ENCODE data around the gene GLB1L2. TPM values are rescaled to one million over a fixed set of nuclear protein-coding genes. Genes with fewer than 3 reads are reported as not detected.
"Not testable (repeated sequence)": the region's sequence is repeated elsewhere in the genome, so short reads cannot be mapped to it uniquely, and the experiment has no call there.

The GLB1L2 gene
- total and polyA plus RNA-seq, 2 of the 13 experiments (the other 11 are each of a cell fraction or from before 2014, with no cell fraction given), result 0.59 to 0.69 TPM

DNA sequence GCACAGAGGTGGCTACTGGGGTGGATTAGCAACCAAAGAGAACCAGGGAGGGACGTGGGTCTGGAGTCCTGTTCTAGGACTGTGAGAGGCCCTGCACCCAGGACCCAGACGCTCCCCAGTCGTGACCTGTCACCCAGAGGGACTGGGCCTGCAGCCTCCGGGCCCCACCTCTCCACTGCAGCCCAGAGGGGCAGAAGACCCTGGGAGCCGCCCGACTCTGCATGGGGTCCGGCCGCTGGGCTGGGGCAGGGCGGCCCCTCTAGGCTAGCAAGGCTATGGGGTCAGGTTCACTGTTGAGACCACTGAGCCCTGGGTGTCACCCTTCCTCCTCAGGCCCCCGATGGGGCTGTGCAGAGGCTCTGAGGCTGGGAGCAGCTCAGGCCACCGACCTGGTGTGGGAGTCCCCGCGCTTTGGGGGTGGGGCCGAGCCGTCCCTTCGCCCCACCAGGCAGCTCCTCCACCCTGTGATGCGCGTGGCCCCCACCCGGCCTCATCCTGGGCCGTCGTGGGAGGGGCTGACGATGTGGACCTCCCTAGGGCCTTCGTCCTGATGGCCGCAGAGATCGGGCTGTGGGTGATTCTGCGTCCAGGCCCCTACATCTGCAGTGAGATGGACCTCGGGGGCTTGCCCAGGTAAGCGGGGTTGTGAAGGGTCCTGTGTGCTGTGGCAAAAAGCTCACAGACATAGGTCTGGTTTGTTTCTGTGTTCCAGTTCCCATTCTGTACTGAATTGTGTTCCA is 12.9 kb downstream of the GLB1L2 start:
- H3K9me3 ChIP-seq (ENCODE audit: low read length); H3K4me3 ChIP-seq (replicated peaks in 1 of 3; ENCODE audit: insufficient read depth in 1 of 3, low read depth in 2 of 3, low read length in 3 of 3); H3K4me1 ChIP-seq (ENCODE audit: insufficient read depth, low read length): not testable (repeated sequence)

DNA sequence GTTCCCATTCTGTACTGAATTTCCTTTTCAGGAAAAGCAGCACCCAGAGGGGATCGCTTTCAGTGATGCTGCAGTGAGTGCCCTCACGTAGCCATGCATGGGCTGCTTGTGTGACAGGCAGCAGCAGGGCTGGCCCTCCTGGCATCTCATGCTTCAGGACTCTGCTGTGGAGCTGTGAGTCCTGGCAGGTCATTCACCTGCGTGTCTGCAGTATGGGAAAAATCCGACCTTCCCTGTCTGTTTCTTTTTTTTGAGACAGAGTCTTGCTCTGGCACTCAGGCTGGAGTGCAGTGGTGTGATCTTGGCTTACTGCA is 13.4 kb downstream of the GLB1L2 start:
- Histone ChIP-seq H3K4me1 (ENCODE audit: insufficient read depth, low read length) (no peaks in the 10 kb centered on the region), H3K27ac (ENCODE audit: extremely low read length, insufficient read depth, low read length) (no peak overlapping the region), H3K36me3 (replicated peaks in 1 of 2; ENCODE audit: control insufficient read depth in 1 of 2, insufficient read depth in 2 of 2, low read length in 2 of 2) (no peaks in the 10 kb centered on the region), H3K9me3 (ENCODE audit: low read length) (no peaks in the 10 kb centered on the region), H3K9ac (ENCODE audit: insufficient read depth, low read depth, low read length) (no peak overlapping the region), H3K27me3 (ENCODE audit: control insufficient read depth in 1 of 2, insufficient read depth in 2 of 2, low read length in 2 of 2) (peaks cover 2 to 48% of the 10 kb centered on the region in 2 experiments; a peak in 4 of 5 replicates), H3K4me2 (ENCODE audit: low read depth, low read length) (no peak overlapping the region), H3K79me2 (ENCODE audit: insufficient read depth, low read length) (no peaks in the 10 kb centered on the region), H3K4me3 (replicated peaks in 1 of 3; ENCODE audit: insufficient read depth in 1 of 3, low read depth in 2 of 3, low read length in 3 of 3) (no peak overlapping the region), H2AFZ (ENCODE audit: low read length) (no peak overlapping the region), H4K20me1 (ENCODE audit: insufficient read depth, low read length) (no peaks in the 10 kb centered on the region)
- intact Hi-C loops (cut with micrococcal nuclease; ENCODE audit: unreplicated experiment), result loop anchor here (2.0 kb wide), 1 partner anchor 64 kb away; no protein-coding TSS in a partner anchor
- DNase-seq (ENCODE audit: low spot score), result no peak
- no peak for FAIRE-seq
- TF ChIP-seq ZNF709 (CRISPR knock-in tag; IDR thresholded peaks at IDR 0.05) (no peak), NFIB (CRISPR knock-in tag; IDR thresholded peaks at IDR 0.05; ENCODE audit: borderline replicate concordance) (no peak), ZNF484 (CRISPR knock-in tag; IDR thresholded peaks at IDR 0.05; ENCODE audit: borderline replicate concordance, low read depth) (no peak), GTF2F1 (IDR thresholded peaks at IDR 0.05; ENCODE audit: low read length) (no peak)
- TF ChIP-seq, protein P1, sequence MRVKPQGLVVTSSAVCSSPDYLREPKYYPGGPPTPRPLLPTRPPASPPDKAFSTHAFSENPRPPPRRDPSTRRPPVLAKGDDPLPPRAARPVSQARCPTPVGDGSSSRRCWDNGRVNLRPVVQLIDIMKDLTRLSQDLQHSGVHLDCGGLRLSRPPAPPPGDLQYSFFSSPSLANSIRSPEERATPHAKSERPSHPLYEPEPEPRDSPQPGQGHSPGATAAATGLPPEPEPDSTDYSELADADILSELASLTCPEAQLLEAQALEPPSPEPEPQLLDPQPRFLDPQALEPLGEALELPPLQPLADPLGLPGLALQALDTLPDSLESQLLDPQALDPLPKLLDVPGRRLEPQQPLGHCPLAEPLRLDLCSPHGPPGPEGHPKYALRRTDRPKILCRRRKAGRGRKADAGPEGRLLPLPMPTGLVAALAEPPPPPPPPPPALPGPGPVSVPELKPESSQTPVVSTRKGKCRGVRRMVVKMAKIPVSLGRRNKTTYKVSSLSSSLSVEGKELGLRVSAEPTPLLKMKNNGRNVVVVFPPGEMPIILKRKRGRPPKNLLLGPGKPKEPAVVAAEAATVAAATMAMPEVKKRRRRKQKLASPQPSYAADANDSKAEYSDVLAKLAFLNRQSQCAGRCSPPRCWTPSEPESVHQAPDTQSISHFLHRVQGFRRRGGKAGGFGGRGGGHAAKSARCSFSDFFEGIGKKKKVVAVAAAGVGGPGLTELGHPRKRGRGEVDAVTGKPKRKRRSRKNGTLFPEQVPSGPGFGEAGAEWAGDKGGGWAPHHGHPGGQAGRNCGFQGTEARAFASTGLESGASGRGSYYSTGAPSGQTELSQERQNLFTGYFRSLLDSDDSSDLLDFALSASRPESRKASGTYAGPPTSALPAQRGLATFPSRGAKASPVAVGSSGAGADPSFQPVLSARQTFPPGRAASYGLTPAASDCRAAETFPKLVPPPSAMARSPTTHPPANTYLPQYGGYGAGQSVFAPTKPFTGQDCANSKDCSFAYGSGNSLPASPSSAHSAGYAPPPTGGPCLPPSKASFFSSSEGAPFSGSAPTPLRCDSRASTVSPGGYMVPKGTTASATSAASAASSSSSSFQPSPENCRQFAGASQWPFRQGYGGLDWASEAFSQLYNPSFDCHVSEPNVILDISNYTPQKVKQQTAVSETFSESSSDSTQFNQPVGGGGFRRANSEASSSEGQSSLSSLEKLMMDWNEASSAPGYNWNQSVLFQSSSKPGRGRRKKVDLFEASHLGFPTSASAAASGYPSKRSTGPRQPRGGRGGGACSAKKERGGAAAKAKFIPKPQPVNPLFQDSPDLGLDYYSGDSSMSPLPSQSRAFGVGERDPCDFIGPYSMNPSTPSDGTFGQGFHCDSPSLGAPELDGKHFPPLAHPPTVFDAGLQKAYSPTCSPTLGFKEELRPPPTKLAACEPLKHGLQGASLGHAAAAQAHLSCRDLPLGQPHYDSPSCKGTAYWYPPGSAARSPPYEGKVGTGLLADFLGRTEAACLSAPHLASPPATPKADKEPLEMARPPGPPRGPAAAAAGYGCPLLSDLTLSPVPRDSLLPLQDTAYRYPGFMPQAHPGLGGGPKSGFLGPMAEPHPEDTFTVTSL (CRISPR knock-in tag; IDR thresholded peaks at IDR 0.05; ENCODE audit: borderline replicate concordance), result no peak
- in situ Hi-C loops (cut with HindIII; ENCODE audit: extremely low pct_ligation_motif_present, low pct_unique_long_range_greater_than_20kb), result no loop called here
- ChIA-PET CTCF (ENCODE audit: low intra/inter-chr PET ratio, low total read pairs) (no interaction called here), POLR2A (no interaction called here)
- ATAC-seq, result no peak
- BruUV-seq (replicated peaks), result no TSS peak
- 11% methylated on average over 2 of the region's 4 CpGs for WGBS (ENCODE audit: low lambda C conversion rate)

More for the DNA sequence above, 12.9 kb downstream of the GLB1L2 start:
- H3K27ac ChIP-seq (ENCODE audit: extremely low read length, insufficient read depth, low read length); POLR2A ChIA-PET; H4K20me1 ChIP-seq (ENCODE audit: insufficient read depth, low read length); H3K79me2 ChIP-seq (ENCODE audit: insufficient read depth, low read length); FAIRE-seq; H2AFZ ChIP-seq (ENCODE audit: low read length); CTCF ChIA-PET (ENCODE audit: low intra/inter-chr PET ratio, low total read pairs); DNase-seq (ENCODE audit: low spot score); in situ Hi-C loops (cut with HindIII; ENCODE audit: extremely low pct_ligation_motif_present, low pct_unique_long_range_greater_than_20kb); H3K4me2 ChIP-seq (ENCODE audit: low read depth, low read length); BruUV-seq (replicated peaks); H3K36me3 ChIP-seq (replicated peaks in 1 of 2; ENCODE audit: control insufficient read depth in 1 of 2, insufficient read depth in 2 of 2, low read length in 2 of 2); H3K9ac ChIP-seq (ENCODE audit: insufficient read depth, low read depth, low read length): not testable (repeated sequence)
- H3K27me3 ChIP-seq (ENCODE audit: control insufficient read depth in 1 of 2, insufficient read depth in 2 of 2, low read length in 2 of 2), result peaks cover 2 to 45% of the 10 kb centered on the region in 2 experiments; a peak in 4 of 5 replicates
- intact Hi-C loops (cut with micrococcal nuclease; ENCODE audit: unreplicated experiment), result loop anchor here (2.0 kb wide), 1 partner anchor 64 kb away; no protein-coding TSS in a partner anchor
- WGBS (ENCODE audit: low lambda C conversion rate), result 27% methylated on average over 13 of the region's 28 CpGs
- peak; percentile 24; the same call in 1 of the 3 replicates for ATAC-seq
